NCI-H2196 treated with DMSO at 0.1 percent for 48 hours (cell line): ENCODE results near the gene TBXA2R.

Experiments used
- DNase-seq: peaks from one replicate; lab custom pipeline; 2025; ENCODE audit not compliant: unreplicated experiment; lab: John Stamatoyannopoulos, UW

Gene TBXA2R

GRCh38 chr19:3620817-3621547 lies 14.3 kb upstream of the TBXA2R start:
- no peak for DNase-seq

GRCh38 chr19:3620145-3620816 lies 13.6 kb upstream of the TBXA2R start:
- DNase-seq: no peak

- DNase-seq: no peak
Measured at GRCh38 chr19:3619631-3620012, 12.9 kb upstream of the TBXA2R start.

GRCh38 chr19:3618811-3619630 lies 12.3 kb upstream of the TBXA2R start:
- no peak for DNase-seq

GRCh38 chr19:3618144-3618810 lies 11.6 kb upstream of the TBXA2R start:
- peak; percentile 7 for DNase-seq

DNA sequence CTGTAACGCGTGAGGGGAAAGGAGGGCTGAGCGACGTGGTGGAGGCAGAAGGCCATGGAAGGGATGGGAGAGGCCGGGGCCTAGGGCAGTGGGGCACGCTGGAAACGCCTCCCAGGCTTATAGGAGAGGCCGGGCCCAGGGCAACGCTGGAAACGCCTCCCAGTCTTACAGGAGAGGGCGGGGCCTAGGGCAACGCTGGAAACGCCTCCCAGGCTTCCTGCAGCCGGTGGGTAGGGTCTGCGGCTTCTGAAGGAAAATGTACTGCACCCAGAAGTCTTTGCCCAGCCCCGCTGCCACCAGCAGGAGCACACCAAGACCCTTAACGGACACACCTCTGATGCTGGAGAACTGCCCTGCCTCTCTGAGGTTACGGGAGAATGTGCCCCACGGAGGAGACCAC lies 10.8 kb upstream of the TBXA2R start:
- DNase-seq: no peak

DNA sequence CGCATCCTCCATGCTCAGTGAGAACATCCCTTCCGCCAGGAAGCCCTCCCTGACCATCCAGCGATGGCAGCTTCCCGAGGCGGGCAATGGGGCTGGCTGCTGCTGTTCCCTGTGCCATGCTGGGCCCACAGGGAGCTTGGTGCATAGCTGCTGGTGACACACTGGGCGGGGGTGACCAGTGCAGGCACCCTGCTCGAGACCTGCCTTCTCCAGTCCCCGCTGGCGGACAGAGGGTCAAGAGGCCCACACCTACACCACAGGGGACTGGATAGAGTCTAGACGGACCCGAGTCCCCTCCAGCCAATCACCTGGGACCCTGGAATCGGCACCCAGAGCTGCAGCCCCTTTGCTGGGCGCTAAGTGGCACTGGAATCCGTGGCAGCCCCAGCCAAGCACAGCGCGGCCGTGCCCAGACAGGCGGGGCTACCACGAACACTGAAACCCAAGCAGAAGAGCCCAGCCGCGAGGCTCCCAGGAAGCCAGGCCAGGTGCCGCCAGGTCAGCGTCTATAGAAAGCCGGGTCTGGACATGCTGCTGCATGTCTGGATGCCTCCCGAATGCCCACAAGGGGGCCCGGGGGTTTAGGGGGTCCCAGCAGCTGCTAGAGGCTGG lies 9.0 kb upstream of the TBXA2R start:
- no peak for DNase-seq

GRCh38 chr19:3614858-3615505 lies 8.3 kb upstream of the TBXA2R start:
- DNase-seq: no peak

- no peak for DNase-seq
Measured at GRCh38 chr19:3613818-3614661, 7.4 kb upstream of the TBXA2R start.

GRCh38 chr19:3612901-3613741 lies 6.4 kb upstream of the TBXA2R start:
- DNase-seq: no peak

DNA sequence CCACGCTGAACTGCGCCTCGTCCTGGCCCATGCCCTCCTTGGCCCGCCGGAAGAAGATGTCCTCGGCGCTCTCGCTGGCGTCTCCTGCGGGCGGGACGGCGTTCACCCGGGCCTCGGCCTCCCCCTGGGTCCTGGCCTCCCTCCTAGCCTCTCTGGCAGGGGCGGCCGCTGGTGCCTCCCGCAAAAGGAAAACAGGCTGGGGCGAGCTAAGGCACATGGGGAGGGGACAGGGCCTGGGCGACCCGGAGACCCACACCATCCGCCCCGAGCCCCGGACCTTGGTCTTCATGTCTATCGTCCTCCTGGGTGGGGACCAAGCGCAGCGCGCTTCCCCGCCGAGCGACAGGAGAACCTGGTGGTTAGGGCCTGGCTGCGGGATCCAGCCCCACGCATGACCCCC lies 5.7 kb upstream of the TBXA2R start:
- DNase-seq: no peak

DNA sequence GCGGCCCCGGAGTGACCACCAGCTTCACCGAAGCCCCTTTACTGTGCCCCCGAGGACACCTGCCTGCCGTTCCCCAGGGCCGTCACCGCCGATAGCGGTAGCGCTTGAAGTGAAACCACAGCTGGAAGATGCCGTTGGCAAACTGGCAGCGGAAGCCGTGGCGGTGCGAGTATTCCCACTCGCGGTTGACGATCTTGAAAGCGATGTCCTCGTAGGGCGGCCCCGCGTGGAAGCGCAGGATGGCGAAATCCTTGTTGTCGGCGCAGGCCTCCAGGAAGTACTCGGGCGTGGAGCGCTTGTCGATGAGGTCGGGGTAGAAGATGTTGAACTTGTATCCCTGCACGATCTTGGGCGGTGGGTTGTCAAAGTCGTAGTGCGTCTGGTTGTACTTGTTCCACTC lies 5.2 kb upstream of the TBXA2R start:
- DNase-seq: no peak

- no peak for DNase-seq
Measured at GRCh38 chr19:3610745-3611717, 4.4 kb upstream of the TBXA2R start.

DNA sequence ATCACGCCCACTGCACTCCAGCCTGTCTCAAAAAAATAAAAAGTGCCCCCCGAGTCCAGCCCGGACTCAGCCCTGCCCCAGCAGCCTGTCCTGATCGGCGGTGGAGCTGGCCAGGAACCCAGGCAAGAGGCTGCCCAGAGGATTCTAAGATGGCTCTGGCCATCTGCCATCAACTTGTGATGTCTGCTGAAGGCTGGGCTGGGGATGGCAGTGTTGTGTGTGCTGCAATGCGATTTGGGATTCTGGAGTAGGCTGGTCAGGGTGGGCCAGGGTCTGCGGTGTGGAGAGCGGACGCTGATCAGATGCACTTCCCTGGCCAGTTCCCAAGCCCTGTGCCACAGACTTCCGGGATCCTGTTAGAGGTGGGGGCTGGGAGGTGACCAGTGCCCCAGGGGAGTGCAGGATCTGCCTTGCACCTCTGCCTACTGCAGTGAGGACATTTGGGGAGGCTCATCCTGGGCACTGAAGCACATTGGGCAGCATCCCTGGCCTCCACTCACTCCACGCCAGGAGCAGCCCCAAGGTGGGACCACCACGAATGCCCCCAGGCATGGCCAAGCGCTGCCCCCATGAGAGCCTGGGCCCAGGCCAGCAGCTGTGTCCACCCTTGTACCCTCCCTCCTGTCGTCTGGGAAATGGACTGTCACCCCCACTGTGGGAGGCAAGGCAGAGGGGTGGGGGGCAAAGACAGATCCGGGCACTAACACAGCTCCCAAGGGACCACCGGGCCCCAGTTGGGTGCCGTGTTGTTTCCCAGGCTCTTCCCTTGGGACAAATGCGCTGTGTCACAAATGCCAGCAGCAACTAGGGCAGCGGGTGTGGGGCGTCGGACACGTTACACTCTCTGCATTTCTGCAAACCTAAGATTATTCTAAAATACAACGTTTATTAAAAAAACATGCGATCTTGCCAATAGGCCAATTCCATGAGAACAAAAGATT lies 3.4 kb upstream of the TBXA2R start:
- no peak for DNase-seq

DNA sequence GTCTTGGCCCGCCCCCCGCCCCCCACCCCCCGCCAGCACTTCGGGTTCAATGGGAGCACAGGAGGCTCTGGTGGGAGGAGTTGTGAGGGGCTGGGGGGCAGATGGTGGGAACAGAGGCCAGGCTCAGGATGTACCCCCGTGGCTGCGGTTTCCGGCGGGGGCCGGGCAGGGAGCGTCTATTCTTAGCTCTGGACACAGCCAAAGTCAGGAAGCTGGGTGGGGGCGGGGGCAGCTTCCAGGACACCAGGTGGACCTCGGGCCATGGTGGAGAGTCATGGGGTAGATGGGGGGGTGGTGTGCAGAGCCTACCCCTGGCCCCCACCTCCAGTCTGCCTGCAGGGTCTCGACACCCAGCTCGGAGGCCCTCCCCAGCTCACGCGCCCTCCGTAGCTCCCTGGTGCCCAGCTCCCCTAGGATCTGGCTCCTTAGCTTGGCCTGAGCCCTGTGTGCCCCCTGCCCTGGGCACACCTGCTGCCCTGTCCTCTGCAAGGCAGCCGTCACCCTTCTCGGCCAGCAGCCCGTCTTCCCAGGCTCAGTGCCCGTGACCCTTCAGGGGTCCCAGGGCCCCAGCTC lies 2.2 kb upstream of the TBXA2R start:
- no peak for DNase-seq

- no peak for DNase-seq
Measured at GRCh38 chr19:3608079-3608641, 1.5 kb upstream of the TBXA2R start.
